NCI-H1105 (cell line): ENCODE data around the gene ZNF316.
"Not testable (repeated sequence)": the region's sequence is repeated elsewhere in the genome, so short reads cannot be mapped to it uniquely, and the experiment has no call there.

Experiments
- DNase-seq: peaks from one replicate; lab custom pipeline; 2025; lab: John Stamatoyannopoulos, UW

The ZNF316 gene

DNA sequence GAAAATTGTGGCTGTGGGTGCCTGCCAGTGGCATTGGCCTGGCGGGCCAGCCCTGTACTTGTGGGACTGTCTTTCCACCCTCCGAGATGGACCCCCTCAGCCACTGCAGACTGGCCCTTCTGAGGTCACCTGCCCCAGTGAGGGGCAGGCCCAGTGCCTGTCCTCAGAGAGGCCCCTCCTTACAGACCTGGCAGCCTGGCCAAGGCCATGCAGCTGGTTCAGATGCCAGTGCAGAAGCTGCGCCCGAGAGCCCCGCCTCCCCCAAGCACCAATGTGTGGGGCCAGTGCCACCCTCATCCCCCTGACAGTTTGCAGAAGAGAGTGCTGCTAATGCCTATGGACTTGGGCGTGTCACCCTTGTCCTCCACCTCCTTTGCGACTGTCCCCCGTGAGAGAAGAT is 10.0 kb downstream of the ZNF316 start:
- DNase-seq, result no peak

DNA sequence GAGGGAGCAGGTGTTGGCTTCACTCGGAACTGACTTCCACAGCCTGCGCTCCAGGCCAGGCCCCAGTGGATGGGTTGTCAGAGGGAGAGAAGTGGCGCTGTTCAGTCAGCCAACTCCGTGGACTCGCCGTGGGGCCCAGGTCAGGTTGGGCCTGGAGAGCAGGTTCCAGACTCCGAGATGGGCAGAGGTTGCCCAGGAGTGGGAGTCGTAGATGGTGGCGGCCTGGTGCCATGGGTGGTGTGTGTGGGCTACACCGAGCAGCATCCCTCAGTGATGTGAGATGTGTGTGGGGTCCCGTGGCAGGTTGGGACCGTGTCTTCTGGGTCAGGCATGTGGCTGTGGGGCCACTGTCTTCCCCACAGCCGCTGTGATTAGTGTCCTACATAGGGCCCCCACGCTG is 10.4 kb downstream of the ZNF316 start:
- no peak for DNase-seq

GRCh38 chr7:6648066-6648814 is 11.1 kb downstream of the ZNF316 start:
- no peak for DNase-seq

GRCh38 chr7:6648815-6649104 is 11.6 kb downstream of the ZNF316 start:
- DNase-seq, result no peak

DNA sequence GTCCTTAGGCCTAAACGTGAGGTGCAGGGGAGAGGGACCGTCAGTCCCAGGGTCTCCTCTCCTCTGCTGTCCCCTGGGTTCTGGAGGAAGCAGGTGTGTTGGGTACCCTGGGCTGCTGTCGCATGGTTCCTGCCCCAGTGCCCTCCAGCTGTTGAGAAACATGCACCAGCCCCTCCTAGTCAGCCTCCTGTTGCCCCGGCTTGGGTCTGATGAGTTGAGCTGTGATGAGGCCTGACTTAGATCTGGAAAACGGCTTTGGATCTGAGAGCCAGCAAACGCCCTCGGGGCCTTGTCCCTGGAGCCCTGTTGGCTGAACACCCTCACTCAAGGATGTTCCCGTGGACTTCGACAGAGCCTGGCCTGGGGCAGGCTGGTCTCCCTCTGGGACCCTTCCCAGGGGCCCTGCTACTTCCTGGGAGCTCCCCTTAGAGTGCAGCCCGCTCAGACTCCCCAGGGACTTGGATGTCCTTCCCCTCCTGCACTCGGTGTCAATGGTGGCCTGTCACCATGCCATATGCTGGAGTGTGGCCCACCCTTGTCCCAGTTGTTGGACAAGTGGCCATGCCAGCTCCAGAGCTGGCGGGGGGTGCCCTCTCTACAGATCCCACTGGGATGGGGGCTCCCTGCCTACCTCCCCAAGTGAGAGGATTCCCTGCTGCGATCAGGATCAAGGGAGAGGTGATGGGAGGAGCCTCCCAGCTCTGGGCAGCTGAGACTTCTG is 12.3 kb downstream of the ZNF316 start:
- no peak for DNase-seq

GRCh38 chr7:6650086-6650485 is 13.0 kb downstream of the ZNF316 start:
- DNase-seq, result no peak

- no peak for DNase-seq
Observed at GRCh38 chr7:6650521-6651011, 13.4 kb downstream of the ZNF316 start.

GRCh38 chr7:6651851-6652445 is 14.8 kb downstream of the ZNF316 start:
- DNase-seq, result no peak

DNA sequence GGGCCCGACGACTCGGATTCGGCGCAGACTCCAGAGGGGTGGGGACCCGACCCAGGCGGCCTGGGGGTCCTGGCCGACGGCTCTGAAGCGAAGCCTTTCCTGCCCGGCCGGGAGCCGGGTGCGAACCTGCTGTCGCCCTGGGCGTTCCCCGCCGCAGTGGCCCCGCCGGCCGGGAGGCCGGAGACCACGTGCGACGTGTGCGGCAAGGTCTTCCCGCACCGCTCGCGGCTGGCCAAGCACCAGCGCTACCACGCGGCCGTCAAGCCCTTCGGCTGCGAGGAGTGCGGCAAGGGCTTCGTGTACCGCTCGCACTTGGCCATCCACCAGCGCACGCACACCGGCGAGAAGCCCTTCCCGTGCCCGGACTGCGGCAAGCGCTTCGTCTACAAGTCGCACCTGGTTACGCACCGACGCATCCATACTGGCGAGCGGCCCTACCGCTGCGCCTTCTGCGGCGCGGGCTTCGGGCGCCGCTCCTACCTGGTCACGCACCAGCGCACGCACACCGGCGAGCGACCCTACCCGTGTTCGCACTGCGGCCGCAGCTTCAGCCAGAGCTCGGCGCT is 15.4 kb downstream of the ZNF316 start:
- no peak for DNase-seq

GRCh38 chr7:6653071-6654003 is 16.2 kb downstream of the ZNF316 start:
- DNase-seq, result no peak

- no peak for DNase-seq
Observed at GRCh38 chr7:6654113-6654841, 17.2 kb downstream of the ZNF316 start.

GRCh38 chr7:6654842-6655610 is 17.9 kb downstream of the ZNF316 start:
- no peak for DNase-seq

- no peak for DNase-seq
Observed at GRCh38 chr7:6655636-6656385, 18.7 kb downstream of the ZNF316 start.

- DNase-seq, result no peak
Observed at GRCh38 chr7:6656413-6656812, 19.3 kb downstream of the ZNF316 start.

- no peak for DNase-seq
Observed at GRCh38 chr7:6658618-6659345, 21.7 kb downstream of the ZNF316 start.

DNA sequence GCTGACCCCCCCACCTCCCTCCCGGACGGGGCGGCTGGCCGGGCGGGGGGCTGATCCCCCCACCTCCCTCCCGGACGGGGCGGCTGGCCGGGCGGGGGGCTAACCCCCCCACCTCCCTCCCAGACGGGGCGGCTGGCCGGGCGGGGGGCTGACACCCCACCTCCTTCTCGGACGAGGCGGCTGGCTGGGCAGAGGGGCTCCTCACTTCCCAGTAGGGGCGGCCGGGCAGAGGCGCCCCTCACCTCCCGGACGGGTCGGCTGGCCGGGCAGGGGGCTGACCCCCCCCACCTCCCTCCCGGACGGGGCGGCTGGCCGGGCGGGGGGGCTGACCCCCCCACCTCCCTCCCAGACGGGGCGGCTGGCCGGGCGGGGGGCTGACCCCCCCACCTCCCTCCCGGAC is 33.7 kb downstream of the ZNF316 start:
- not testable (repeated sequence) for DNase-seq

- no peak for DNase-seq
Observed at GRCh38 chr7:6675807-6676405, 38.8 kb downstream of the ZNF316 start.

GRCh38 chr7:6680146-6680545 is 43.0 kb downstream of the ZNF316 start:
- no peak for DNase-seq
